Mesodermal cell (in vitro differentiated cells): ENCODE measurements around the gene ZNF446. TPM values are rescaled to one million over a fixed set of nuclear protein-coding genes. Genes with fewer than 3 reads are reported as not detected.
"Not testable (repeated sequence)": the region's sequence is repeated elsewhere in the genome, so short reads cannot be mapped to it uniquely, and the experiment has no call there.

Experiments used
- H3K27ac ChIP-seq: 2 replicates; pipeline ENCODE4 v1.7.0; 2013; ENCODE audit warnings: mild to moderate bottlenecking, low read depth, low read length, moderate library complexity; ENCODE audit not compliant: severe bottlenecking
- H3K36me3 ChIP-seq: 2 replicates; pipeline ENCODE4 v1.7.1; 2013; ENCODE audit warnings: mild to moderate bottlenecking, low read length, moderate library complexity; ENCODE audit not compliant: control insufficient read depth, insufficient read depth
- H3K4me1 ChIP-seq: one replicate; pipeline ENCODE4 v1.7.1; 2013; ENCODE audit warnings: mild to moderate bottlenecking, low read length; ENCODE audit not compliant: insufficient read depth, control insufficient read depth, poor library complexity, severe bottlenecking
- H3K4me3 ChIP-seq: 2 replicates; pipeline ENCODE4 v1.7.0; 2013; ENCODE audit warnings: low read length, control low read depth, mild to moderate bottlenecking; ENCODE audit not compliant: insufficient read depth, poor library complexity, severe bottlenecking; ENCODE audit errors: extremely low read depth
- H3K9me3 ChIP-seq: 2 replicates; pipeline ENCODE4 v1.7.1; 2013; ENCODE audit warnings: mild to moderate bottlenecking, low read length, moderate library complexity; ENCODE audit not compliant: control insufficient read depth
- WGBS, 2 experiments: methylation state at CpG; one replicate each; pipeline ENCODE4 v1.1.5; 2013; ENCODE audit warnings: missing lambda C conversion rate in 2 of 2; ENCODE audit not compliant: insufficient coverage in 2 of 2; 5-methylcytosine and 5-hydroxymethylcytosine counted together
- polyA plus RNA-seq, 2 experiments: library from polyadenylated mRNA; stranded (reverse); fragments of 50-300 nt; gene quantifications; one replicate each; pipeline ENCODE4 v1.2.3, GENCODE V29; 2013

ZNF446 gene
- 9.1 TPM for polyA plus RNA-seq (2013, experiment 1 of 2)
- polyA plus RNA-seq (2013, experiment 2 of 2) = 8.2 TPM

DNA sequence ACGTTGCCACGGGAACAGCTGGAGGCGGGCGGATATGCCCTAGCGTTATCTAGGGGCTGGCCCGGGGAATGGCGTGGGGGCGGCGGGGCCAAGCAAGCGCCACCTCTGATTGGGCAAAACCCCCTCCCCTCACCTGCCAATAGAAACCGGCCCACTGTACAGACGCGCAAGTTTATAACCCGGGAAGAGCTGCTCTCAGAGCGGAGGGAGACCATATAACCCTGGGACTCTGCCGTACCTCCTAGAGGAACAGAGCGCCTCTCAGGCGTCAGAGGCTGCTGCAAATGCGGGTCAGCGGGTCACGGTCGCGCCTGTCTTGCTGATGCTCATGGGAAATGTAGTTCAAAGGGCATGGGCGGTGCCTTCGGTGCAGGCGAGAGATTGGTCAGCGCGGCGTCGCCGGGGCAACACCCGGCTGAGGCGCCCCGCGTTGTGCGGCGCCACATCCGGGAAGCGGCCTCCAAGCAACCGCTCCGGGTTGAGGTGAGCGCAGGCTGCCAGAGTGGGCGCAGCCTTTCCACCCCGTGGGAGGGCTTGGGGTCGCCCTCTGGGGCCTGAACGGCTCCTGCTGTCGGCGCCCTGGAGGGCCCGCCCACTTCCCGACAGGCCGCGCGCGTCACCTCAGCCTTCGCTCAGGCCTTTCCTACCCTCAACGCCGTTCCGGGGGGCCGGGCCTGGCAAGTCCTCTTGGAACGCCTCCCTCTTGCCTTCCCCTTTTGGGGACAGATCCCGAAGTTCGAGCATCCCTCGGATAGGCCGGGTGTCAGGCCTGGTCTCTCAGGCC is at the start of gene ZNF446:
Gene ZNF446, plus strand, starts transcription at position 639 of the 784 bp plus-strand sequence. CDS start 867 bp downstream, outside the sequence.
- H3K9me3 ChIP-seq = no peaks in the 10 kb centered on the region
- peak within 1 kb of the TSS; percentile 92 for H3K27ac ChIP-seq
- WGBS, 2 experiments = 0 to 1% methylated on average over 39 to 63 of the region's 64 CpGs
- H3K36me3 ChIP-seq = peaks cover 24% of the 10 kb centered on the region
- peaks cover 3% of the 10 kb centered on the region for H3K4me1 ChIP-seq
- H3K4me3 ChIP-seq = peak within 1 kb of the TSS; percentile 64

DNA sequence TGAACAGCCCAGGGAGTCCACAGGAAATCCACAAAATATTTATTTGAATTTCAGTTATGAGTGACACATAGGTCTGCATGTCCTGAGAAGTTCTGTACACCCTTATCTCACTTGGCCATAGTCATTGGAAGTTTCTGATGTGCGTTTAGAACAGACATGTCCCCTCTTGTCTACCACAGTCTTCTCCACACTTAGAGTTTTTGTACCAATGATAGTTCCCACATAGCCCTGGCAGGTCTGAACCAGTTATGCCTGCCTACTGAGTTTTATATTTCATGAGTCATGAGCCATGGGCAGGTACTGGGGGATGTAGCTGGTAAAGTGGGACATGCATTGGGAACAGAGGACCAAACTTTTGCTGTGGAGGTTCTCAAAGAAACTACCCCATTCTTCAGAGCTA is 47.5 kb upstream of the ZNF446 start:
- WGBS, 2 experiments = no CpG with 5 or more reads among the region's 1 CpG
- H3K4me1 ChIP-seq = no peaks in the 10 kb centered on the region
- H3K27ac ChIP-seq = no peak overlapping the region
- H3K36me3 ChIP-seq = peaks cover 19% of the 10 kb centered on the region
- peaks cover 49% of the 10 kb centered on the region for H3K9me3 ChIP-seq
- no peak overlapping the region for H3K4me3 ChIP-seq

DNA sequence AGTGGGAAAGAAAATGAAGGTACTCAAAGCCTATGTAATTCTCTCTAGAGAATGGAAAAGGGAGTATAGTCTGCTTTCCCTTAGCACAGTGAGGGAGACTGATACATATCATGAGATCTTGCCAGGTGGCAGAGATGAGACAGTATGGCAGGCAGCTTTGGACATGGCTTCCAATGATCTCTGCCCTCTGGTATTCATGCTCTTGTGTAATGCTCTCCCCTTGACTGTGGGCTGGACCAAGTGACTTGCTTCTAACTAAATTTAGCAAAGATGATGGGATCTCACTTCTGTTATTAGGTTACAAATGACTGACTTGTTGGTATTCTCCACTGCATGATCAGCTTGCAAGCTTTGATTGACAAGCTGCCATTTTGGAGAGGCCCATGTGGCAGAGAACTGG is 46.4 kb upstream of the ZNF446 start:
- H3K27ac ChIP-seq = no peak overlapping the region
- peaks cover 60% of the 10 kb centered on the region for H3K9me3 ChIP-seq
- H3K4me3 ChIP-seq = no peak overlapping the region
- no peaks in the 10 kb centered on the region for H3K4me1 ChIP-seq
- peaks cover 30% of the 10 kb centered on the region for H3K36me3 ChIP-seq

DNA sequence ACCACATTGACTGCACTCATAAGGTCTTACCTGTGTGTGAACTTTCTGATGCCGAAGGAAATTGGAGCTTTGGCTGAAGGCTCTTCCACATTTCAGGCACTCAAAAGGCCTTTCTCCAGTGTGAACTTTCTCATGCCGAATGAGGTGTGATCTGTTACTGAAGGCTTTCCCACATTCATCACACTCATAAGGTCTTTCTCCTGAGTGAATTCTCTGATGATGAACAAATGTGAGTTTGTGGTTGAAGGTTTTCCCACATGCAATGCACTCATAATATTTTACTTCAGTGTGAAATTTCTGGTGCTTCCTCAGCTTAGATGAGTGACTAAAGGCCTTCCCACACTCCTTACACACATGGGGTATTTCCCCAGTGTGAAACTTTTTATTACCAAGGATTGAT is 41.9 kb upstream of the ZNF446 start:
- H3K4me3 ChIP-seq = no peak overlapping the region
- no peaks in the 10 kb centered on the region for H3K4me1 ChIP-seq
- peaks cover 67% of the 10 kb centered on the region for H3K9me3 ChIP-seq
- WGBS, 2 experiments = 100% methylated on average over 1 of the region's 2 CpGs; no CpG with 5 or more reads in 1 of the 2 experiments
- peaks cover 47% of the 10 kb centered on the region for H3K36me3 ChIP-seq
- H3K27ac ChIP-seq = no peak overlapping the region

DNA sequence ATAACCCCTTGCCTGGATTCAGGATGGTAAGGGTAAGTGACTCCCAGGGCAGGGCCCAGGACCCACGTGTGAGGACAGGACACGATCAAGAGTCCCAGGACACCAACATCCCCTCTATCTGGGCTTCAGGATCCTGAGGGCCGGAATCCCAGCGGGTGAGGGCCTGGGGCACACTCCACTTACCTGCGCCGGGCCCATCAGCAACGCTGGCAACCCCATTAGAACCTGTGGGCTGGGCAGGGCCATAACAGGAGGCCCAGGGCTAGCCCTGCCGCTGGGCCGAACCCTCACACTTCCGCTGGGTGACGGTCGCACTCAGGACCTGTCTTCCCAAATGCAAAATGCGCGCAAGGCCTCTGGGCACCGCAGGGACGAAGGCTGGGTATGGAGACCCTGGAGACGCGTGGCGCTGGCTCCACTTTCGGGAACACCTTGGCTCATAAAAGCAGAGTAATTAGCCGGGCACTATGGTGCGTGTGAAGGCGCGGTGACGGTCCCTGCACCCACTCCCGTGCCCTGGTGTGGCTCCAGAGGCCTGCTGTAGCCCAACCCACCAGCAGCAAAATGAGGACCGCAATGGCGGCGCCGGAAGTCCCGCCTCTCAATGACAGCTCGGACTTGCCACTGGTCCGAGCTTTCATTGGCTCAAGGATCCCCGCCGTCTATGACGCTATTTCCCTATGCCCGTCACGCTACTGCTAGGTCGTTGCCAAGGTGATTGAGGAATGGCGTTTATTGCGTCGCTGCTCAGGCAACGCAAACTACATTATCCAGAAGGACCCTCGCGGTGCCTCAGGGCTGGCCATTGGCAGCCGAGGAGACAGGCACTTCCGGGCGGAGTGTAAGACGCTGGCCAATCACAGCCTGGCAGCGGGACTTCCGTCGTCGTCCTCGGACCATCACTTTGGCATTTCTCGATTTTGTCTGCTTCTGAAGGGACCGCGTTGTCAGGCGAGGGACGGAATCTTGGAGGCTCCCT is 36.3 kb upstream of the ZNF446 start, which contains the start of gene ZNF132:
Gene ZNF132, minus strand, starts transcription at position 578 of the 979 bp plus-strand sequence. Its CDS starts 332 bp downstream, at position 246.
- no peaks in the 10 kb centered on the region for H3K4me1 ChIP-seq
- WGBS, 2 experiments = 25 to 27% methylated on average over 57 to 59 of the region's 59 CpGs
- H3K4me3 ChIP-seq = peak within 1 kb of the TSS; percentile 48
- peaks cover 16% of the 10 kb centered on the region for H3K36me3 ChIP-seq
- H3K9me3 ChIP-seq = peaks cover 33% of the 10 kb centered on the region
- H3K27ac ChIP-seq = peak within 1 kb of the TSS; percentile 69

DNA sequence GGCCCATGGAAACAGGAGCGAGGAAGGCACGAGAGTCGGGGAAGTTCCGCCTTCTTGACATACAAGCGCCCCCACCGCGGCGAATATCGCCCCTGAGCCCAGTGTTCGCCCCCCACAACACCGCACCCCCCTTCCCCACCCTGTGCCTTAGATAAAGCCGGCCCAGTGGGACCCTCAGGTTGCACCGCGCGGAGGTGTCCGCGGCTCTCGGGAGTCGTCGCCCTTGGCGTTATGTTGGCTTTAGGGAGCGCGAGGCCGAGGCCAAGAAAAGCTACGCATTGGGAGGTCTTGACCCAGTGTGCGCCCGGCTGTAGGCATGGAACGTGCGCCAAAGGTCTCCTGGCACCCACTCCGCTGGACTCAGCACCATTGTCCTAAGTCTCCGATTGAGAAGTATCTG is 35.6 kb upstream of the ZNF446 start:
- Histone ChIP-seq H3K27ac (peak overlapping the region; percentile 69), H3K4me3 (peak overlapping the region; percentile 48), H3K4me1 (no peaks in the 10 kb centered on the region), H3K9me3 (peaks cover 26% of the 10 kb centered on the region), H3K36me3 (peaks cover 9% of the 10 kb centered on the region)
- WGBS, 2 experiments = 72 to 85% methylated on average over 11 to 22 of the region's 31 CpGs

DNA sequence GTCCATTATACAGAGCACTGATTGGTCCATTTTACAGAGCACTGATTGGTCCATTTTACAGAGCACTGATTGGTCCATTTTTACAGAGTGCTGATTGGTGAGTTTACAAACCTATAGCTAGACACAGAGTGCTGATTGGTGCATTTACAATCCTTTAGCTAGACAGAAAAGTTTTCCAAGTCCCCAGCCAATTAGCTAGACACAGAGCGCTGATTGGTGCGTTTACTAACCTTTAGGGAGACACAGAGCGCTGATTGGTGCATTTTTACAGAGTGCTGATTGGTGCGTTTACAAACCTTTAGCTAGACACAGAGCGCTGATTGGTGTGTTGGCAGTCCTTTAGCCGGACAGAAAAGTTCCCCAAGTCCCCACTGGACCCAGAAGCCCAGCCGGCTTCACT is 33.2 kb upstream of the ZNF446 start:
- WGBS, 2 experiments = 83 to 85% methylated on average over 7 of the region's 7 CpGs

DNA sequence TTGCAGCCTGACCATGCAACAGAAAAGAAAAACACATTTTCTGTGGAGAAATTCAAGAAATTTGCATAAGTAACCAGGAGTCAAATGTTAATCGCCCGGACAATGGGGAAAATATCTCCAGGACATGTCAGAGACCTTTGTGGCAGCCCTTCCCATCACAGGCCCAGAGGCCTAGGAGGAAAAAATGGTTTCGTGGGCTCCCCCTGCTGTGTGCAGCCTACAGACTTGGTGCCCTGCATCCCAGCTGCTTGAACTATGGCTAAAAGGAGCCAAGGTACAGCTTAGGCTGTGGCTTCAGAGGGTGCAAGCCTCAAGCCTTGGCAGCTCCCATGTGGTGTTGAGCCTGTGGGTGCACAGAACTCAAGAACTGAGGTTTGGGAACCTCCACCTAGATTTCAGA is 27.3 kb upstream of the ZNF446 start:
- H3K9me3 ChIP-seq = peaks cover 19% of the 10 kb centered on the region
- 77 to 80% methylated on average over 3 of the region's 3 CpGs for WGBS, 2 experiments
- H3K4me1 ChIP-seq, H3K36me3 ChIP-seq, H3K4me3 ChIP-seq, H3K27ac ChIP-seq: not testable (repeated sequence)

More for the DNA sequence above, 33.2 kb upstream of the ZNF446 start:
- peaks cover 28% of the 10 kb centered on the region for H3K9me3 ChIP-seq
- not testable (repeated sequence) for H3K27ac ChIP-seq, H3K36me3 ChIP-seq, H3K4me1 ChIP-seq, H3K4me3 ChIP-seq

DNA sequence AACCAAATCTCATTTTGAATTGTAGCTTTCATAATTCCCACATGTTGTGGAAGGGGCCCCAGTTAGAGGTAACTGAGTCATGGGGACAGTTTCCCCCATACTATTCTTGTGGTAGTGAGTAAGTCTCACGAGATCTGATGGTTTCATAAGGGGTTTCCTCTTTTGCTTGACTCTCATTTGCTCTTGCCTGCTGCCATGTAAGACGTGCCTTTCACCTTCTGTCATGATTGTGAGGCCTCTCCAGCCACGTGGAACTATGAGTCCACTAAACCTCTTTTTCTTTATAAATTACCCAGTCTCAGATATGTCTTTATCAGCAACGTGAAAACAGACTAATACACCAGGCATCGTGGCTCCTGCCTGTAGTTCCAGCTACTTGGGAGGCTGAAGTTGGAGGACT is 26.2 kb upstream of the ZNF446 start:
- H3K4me3 ChIP-seq = not testable (repeated sequence)

DNA sequence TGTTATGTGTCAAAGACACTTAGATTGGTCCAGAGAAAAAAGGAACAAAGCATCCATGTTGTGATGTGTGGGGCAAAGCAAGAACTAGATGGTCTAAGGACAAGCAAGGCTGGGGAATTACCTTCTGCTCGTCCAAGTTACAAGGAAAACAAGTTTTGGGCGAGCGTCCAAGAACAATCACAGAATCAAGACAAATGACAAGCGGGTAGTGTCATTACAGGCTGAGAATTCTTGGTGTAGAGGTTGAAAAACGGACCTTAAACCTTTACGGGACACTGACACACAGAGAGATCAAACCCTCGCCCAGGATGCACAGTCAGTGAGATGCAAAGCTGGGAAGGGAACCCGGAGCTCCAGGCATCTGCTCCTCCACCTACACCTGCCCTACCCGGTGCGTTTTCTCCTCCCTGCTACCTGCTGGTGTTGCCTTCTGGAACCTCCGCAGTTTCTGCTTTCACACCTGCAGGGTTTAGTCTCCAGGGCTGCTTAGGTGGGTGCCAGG is 25.2 kb upstream of the ZNF446 start:
- peak overlapping the region; percentile 63 for H3K4me3 ChIP-seq
- 22% methylated on average over 9 to 11 of the region's 11 CpGs for WGBS, 2 experiments
- peaks cover 19% of the 10 kb centered on the region for H3K9me3 ChIP-seq
- no peak overlapping the region for H3K27ac ChIP-seq
- H3K4me1 ChIP-seq = no peaks in the 10 kb centered on the region
- no peaks in the 10 kb centered on the region for H3K36me3 ChIP-seq

More for the DNA sequence above, 26.2 kb upstream of the ZNF446 start:
- WGBS, 2 experiments = 32 to 52% methylated on average over 3 of the region's 5 CpGs
- H3K9me3 ChIP-seq = peaks cover 19% of the 10 kb centered on the region
- not testable (repeated sequence) for H3K27ac ChIP-seq, H3K4me1 ChIP-seq, H3K36me3 ChIP-seq
